Liver (tissue), 3 donors: ENCODE data around the gene C16orf74.

ENCODE experiments used
- TAF1 ChIP-seq: conservative IDR thresholded peaks from 2 replicates; pipeline ENCODE4 v1.6.1; 2016; ENCODE audit warnings: antibody characterized with exemption, mild to moderate bottlenecking
- TF ChIP-seq, protein P1 (sequence below): fragments of 150-350 bp; IDR thresholded peaks from 2 replicates; pipeline ENCODE4 v1.5.1; 2017; ENCODE audit warnings: improper control_type of control experiment, low read depth, low read length; ENCODE audit not compliant: missing input control
- donor health status: healthy.
- donor health status: healthy.

DNA sequence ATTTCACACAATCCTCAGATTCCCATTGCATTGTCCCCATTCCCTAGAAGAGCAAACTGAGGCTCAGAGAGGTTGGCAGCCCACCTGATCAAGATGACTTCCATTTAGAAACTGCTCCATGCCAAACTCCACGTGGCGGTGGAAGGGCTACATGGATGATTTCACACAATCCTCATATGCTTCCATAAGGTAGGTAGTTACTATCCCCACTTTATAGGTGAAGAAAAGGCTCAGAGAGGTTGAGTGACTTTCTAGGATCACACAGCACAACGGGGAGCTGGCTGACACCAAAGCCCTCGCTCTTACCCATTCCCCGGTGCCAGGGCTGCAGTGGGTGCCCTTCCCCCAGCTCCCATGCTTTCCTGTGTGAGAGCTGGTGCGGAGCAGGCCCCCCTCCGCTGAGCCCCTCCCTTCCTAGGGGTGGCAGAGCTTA lies 52.4 kb downstream of the C16orf74 start:
- TF ChIP-seq, protein P1, sequence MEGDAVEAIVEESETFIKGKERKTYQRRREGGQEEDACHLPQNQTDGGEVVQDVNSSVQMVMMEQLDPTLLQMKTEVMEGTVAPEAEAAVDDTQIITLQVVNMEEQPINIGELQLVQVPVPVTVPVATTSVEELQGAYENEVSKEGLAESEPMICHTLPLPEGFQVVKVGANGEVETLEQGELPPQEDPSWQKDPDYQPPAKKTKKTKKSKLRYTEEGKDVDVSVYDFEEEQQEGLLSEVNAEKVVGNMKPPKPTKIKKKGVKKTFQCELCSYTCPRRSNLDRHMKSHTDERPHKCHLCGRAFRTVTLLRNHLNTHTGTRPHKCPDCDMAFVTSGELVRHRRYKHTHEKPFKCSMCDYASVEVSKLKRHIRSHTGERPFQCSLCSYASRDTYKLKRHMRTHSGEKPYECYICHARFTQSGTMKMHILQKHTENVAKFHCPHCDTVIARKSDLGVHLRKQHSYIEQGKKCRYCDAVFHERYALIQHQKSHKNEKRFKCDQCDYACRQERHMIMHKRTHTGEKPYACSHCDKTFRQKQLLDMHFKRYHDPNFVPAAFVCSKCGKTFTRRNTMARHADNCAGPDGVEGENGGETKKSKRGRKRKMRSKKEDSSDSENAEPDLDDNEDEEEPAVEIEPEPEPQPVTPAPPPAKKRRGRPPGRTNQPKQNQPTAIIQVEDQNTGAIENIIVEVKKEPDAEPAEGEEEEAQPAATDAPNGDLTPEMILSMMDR, result no peak
- no peak for TF ChIP-seq TAF1
